Measurements from ENCODE around the gene C1orf74.

Gene C1orf74

GRCh38 chr1:209775678-209776077, 8.7 kb downstream of the C1orf74 start:
- Histone ChIP-seq H2AFZ (ENCODE audit: low read depth, low read length) (no peak overlapping the region), H3K27me3 (ENCODE audit: insufficient read depth, low read length) (no peaks in the 10 kb centered on the region), H3K9me3 (ENCODE audit: low read length) (no peaks in the 10 kb centered on the region), H3K36me3 (ENCODE audit: insufficient read depth, low read length) (no peaks in the 10 kb centered on the region), H3K4me3 (ENCODE audit: low read length) (no peak overlapping the region), H3K4me1 (ENCODE audit: insufficient read depth, low read length) (no peaks in the 10 kb centered on the region)

- H3K9me3 ChIP-seq (ENCODE audit: low read length) = no peaks in the 10 kb centered on the region
- H3K4me1 ChIP-seq (ENCODE audit: insufficient read depth, low read length) = no peaks in the 10 kb centered on the region
- no peak overlapping the region for H3K4me3 ChIP-seq (ENCODE audit: low read length)
- H3K27me3 ChIP-seq (ENCODE audit: insufficient read depth, low read length) = no peaks in the 10 kb centered on the region
- H2AFZ ChIP-seq (ENCODE audit: low read depth, low read length) = no peak overlapping the region
- H3K36me3 ChIP-seq (ENCODE audit: insufficient read depth, low read length) = no peaks in the 10 kb centered on the region
These were observed 9.8 kb downstream of the C1orf74 start for GRCh38 chr1:209774592-209774991.

- Histone ChIP-seq H3K9me3 (ENCODE audit: low read length) (no peaks in the 10 kb centered on the region), H3K4me1 (ENCODE audit: insufficient read depth, low read length) (no peaks in the 10 kb centered on the region), H3K36me3 (ENCODE audit: insufficient read depth, low read length) (no peaks in the 10 kb centered on the region), H3K4me3 (ENCODE audit: low read length) (no peak overlapping the region), H3K27me3 (ENCODE audit: insufficient read depth, low read length) (no peaks in the 10 kb centered on the region), H2AFZ (ENCODE audit: low read depth, low read length) (no peak overlapping the region)
These were observed 12.2 kb downstream of the C1orf74 start for GRCh38 chr1:209772126-209772525.

- H3K36me3 ChIP-seq (ENCODE audit: insufficient read depth, low read length) = no peaks in the 10 kb centered on the region
- no peak overlapping the region for H3K4me3 ChIP-seq (ENCODE audit: low read length)
- H2AFZ ChIP-seq (ENCODE audit: low read depth, low read length) = no peak overlapping the region
These were observed 13.5 kb downstream of the C1orf74 start for GRCh38 chr1:209770636-209771415.

GRCh38 chr1:209769971-209770370, 14.4 kb downstream of the C1orf74 start:
- H3K27me3 ChIP-seq (ENCODE audit: insufficient read depth, low read length) = no peaks in the 10 kb centered on the region
- H2AFZ ChIP-seq (ENCODE audit: low read depth, low read length) = no peak overlapping the region
- H3K4me3 ChIP-seq (ENCODE audit: low read length) = no peak overlapping the region
- no peaks in the 10 kb centered on the region for H3K9me3 ChIP-seq (ENCODE audit: low read length)
- H3K4me1 ChIP-seq (ENCODE audit: insufficient read depth, low read length) = no peaks in the 10 kb centered on the region
- no peaks in the 10 kb centered on the region for H3K36me3 ChIP-seq (ENCODE audit: insufficient read depth, low read length)

More at GRCh38 chr1:209770636-209771415, 13.5 kb downstream of the C1orf74 start:
- no peaks in the 10 kb centered on the region for H3K27me3 ChIP-seq (ENCODE audit: insufficient read depth, low read length)
- H3K9me3 ChIP-seq (ENCODE audit: low read length) = no peaks in the 10 kb centered on the region
- H3K4me1 ChIP-seq (ENCODE audit: insufficient read depth, low read length) = no peaks in the 10 kb centered on the region

GRCh38 chr1:209769171-209769904, 15.0 kb downstream of the C1orf74 start:
- Histone ChIP-seq H3K27me3 (ENCODE audit: insufficient read depth, low read length) (no peaks in the 10 kb centered on the region), H3K4me3 (ENCODE audit: low read length) (no peak overlapping the region), H2AFZ (ENCODE audit: low read depth, low read length) (no peak overlapping the region), H3K4me1 (ENCODE audit: insufficient read depth, low read length) (no peaks in the 10 kb centered on the region), H3K36me3 (ENCODE audit: insufficient read depth, low read length) (no peaks in the 10 kb centered on the region), H3K9me3 (ENCODE audit: low read length) (no peaks in the 10 kb centered on the region)

GRCh38 chr1:209768354-209768774, 16.0 kb downstream of the C1orf74 start:
- no peak overlapping the region for H3K4me3 ChIP-seq (ENCODE audit: low read length)
- no peaks in the 10 kb centered on the region for H3K4me1 ChIP-seq (ENCODE audit: insufficient read depth, low read length)
- H3K27me3 ChIP-seq (ENCODE audit: insufficient read depth, low read length) = no peaks in the 10 kb centered on the region
- H3K9me3 ChIP-seq (ENCODE audit: low read length) = no peaks in the 10 kb centered on the region
- no peaks in the 10 kb centered on the region for H3K36me3 ChIP-seq (ENCODE audit: insufficient read depth, low read length)
- no peak overlapping the region for H2AFZ ChIP-seq (ENCODE audit: low read depth, low read length)

- Histone ChIP-seq H3K4me3 (ENCODE audit: low read length) (no peak overlapping the region), H3K9me3 (ENCODE audit: low read length) (no peaks in the 10 kb centered on the region), H3K36me3 (ENCODE audit: insufficient read depth, low read length) (no peaks in the 10 kb centered on the region), H3K27me3 (ENCODE audit: insufficient read depth, low read length) (no peaks in the 10 kb centered on the region), H3K4me1 (ENCODE audit: insufficient read depth, low read length) (no peaks in the 10 kb centered on the region), H2AFZ (ENCODE audit: low read depth, low read length) (no peak overlapping the region)
These were observed 16.7 kb downstream of the C1orf74 start for GRCh38 chr1:209767706-209768105.

- no peak overlapping the region for H3K4me3 ChIP-seq (ENCODE audit: low read length)
- no peaks in the 10 kb centered on the region for H3K4me1 ChIP-seq (ENCODE audit: insufficient read depth, low read length)
- no peaks in the 10 kb centered on the region for H3K36me3 ChIP-seq (ENCODE audit: insufficient read depth, low read length)
- no peaks in the 10 kb centered on the region for H3K27me3 ChIP-seq (ENCODE audit: insufficient read depth, low read length)
- no peaks in the 10 kb centered on the region for H3K9me3 ChIP-seq (ENCODE audit: low read length)
- no peak overlapping the region for H2AFZ ChIP-seq (ENCODE audit: low read depth, low read length)
These were observed 17.3 kb downstream of the C1orf74 start for GRCh38 chr1:209767096-209767495.

- H3K36me3 ChIP-seq (ENCODE audit: insufficient read depth, low read length) = no peaks in the 10 kb centered on the region
These were observed 18.3 kb downstream of the C1orf74 start for GRCh38 chr1:209766051-209766450.

GRCh38 chr1:209761011-209761635, 23.2 kb downstream of the C1orf74 start:
- no peaks in the 10 kb centered on the region for H3K4me1 ChIP-seq (ENCODE audit: insufficient read depth, low read length)
- H3K4me3 ChIP-seq (ENCODE audit: low read length) = no peak overlapping the region
- no peak overlapping the region for H2AFZ ChIP-seq (ENCODE audit: low read depth, low read length)
- no peaks in the 10 kb centered on the region for H3K9me3 ChIP-seq (ENCODE audit: low read length)
- H3K27me3 ChIP-seq (ENCODE audit: insufficient read depth, low read length) = peaks cover 4% of the 10 kb centered on the region
- H3K36me3 ChIP-seq (ENCODE audit: insufficient read depth, low read length) = no peaks in the 10 kb centered on the region

More at GRCh38 chr1:209766051-209766450, 18.3 kb downstream of the C1orf74 start:
- peaks cover 4% of the 10 kb centered on the region for H3K27me3 ChIP-seq (ENCODE audit: insufficient read depth, low read length)
- H3K4me1 ChIP-seq (ENCODE audit: insufficient read depth, low read length) = no peaks in the 10 kb centered on the region
- H3K9me3 ChIP-seq (ENCODE audit: low read length) = no peaks in the 10 kb centered on the region
- H2AFZ ChIP-seq (ENCODE audit: low read depth, low read length) = no peak overlapping the region
- no peak overlapping the region for H3K4me3 ChIP-seq (ENCODE audit: low read length)

GRCh38 chr1:209759829-209760359, 24.5 kb downstream of the C1orf74 start:
- no peaks in the 10 kb centered on the region for H3K9me3 ChIP-seq (ENCODE audit: low read length)
- H3K27me3 ChIP-seq (ENCODE audit: insufficient read depth, low read length) = peaks cover 4% of the 10 kb centered on the region
- no peaks in the 10 kb centered on the region for H3K4me1 ChIP-seq (ENCODE audit: insufficient read depth, low read length)
- no peak overlapping the region for H3K4me3 ChIP-seq (ENCODE audit: low read length)
- H3K36me3 ChIP-seq (ENCODE audit: insufficient read depth, low read length) = no peaks in the 10 kb centered on the region
- no peak overlapping the region for H2AFZ ChIP-seq (ENCODE audit: low read depth, low read length)

- peaks cover 4% of the 10 kb centered on the region for H3K27me3 ChIP-seq (ENCODE audit: insufficient read depth, low read length)
- H3K9me3 ChIP-seq (ENCODE audit: low read length) = no peaks in the 10 kb centered on the region
- H3K36me3 ChIP-seq (ENCODE audit: insufficient read depth, low read length) = no peaks in the 10 kb centered on the region
- no peaks in the 10 kb centered on the region for H3K4me1 ChIP-seq (ENCODE audit: insufficient read depth, low read length)
- no peak overlapping the region for H2AFZ ChIP-seq (ENCODE audit: low read depth, low read length)
- H3K4me3 ChIP-seq (ENCODE audit: low read length) = no peak overlapping the region
These were observed 26.0 kb downstream of the C1orf74 start for GRCh38 chr1:209758400-209758799.
